Fibroblast of the aortic adventitia (primary cell): ENCODE data around the gene GNG2. TPM values are rescaled to one million over a fixed set of nuclear protein-coding genes. Genes with fewer than 3 reads are reported as not detected.

ENCODE experiments used
- DNase-seq: peaks from one replicate; pipeline ENCODE4 v3.0.0-alpha.2; 2010; ENCODE audit warnings: low read depth
- H3K4me3 ChIP-seq: 2 replicates; pipeline ENCODE4 v1.5.1; 2011; ENCODE audit warnings: low read depth, mild to moderate bottlenecking, control low read depth, low read length, moderate library complexity
- total RNA-seq: library from RNA; depleted of rRNA; stranded (reverse); fragments of >200 nt; gene quantifications from 2 replicates; pipeline ENCODE4 v1.2.3, GENCODE V29; 2012; ENCODE audit warnings: low replicate concordance
- TF ChIP-seq, protein P1 (sequence below): IDR thresholded peaks from 2 replicates; pipeline ENCODE4 v1.5.1; 2011; ENCODE audit warnings: mild to moderate bottlenecking, low read length, control low read depth, inconsistent platforms; ENCODE audit not compliant: insufficient read depth

GNG2 gene
- total RNA-seq, 1 donor = 15.7 TPM

GRCh38 chr14:51929910-51930682, 69.7 kb downstream of the GNG2 start:
- TF ChIP-seq, protein P1, sequence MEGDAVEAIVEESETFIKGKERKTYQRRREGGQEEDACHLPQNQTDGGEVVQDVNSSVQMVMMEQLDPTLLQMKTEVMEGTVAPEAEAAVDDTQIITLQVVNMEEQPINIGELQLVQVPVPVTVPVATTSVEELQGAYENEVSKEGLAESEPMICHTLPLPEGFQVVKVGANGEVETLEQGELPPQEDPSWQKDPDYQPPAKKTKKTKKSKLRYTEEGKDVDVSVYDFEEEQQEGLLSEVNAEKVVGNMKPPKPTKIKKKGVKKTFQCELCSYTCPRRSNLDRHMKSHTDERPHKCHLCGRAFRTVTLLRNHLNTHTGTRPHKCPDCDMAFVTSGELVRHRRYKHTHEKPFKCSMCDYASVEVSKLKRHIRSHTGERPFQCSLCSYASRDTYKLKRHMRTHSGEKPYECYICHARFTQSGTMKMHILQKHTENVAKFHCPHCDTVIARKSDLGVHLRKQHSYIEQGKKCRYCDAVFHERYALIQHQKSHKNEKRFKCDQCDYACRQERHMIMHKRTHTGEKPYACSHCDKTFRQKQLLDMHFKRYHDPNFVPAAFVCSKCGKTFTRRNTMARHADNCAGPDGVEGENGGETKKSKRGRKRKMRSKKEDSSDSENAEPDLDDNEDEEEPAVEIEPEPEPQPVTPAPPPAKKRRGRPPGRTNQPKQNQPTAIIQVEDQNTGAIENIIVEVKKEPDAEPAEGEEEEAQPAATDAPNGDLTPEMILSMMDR = no peak
- DNase-seq = no peak
- H3K4me3 ChIP-seq = no peak overlapping the region

DNA sequence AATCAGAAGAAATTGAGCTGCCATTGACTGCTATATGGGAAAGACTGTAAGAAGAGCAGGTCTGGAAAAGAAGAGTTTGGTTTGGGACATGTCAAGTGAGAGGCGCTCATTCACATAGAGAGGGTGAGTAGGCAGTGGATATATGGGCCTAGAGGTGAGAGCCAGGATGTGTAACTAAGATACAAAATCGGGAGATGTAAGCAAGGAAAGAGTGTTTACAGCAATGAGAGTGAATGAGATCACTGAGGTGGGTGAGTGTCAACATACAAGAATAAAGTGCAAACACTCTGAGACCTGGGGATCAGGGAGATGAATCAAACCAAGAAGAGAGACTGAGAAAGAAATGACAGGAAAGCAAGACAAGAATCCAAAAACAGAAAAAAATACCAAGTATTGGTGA, 70.9 kb downstream of the GNG2 start:
- DNase-seq = no peak
- H3K4me3 ChIP-seq = no peak overlapping the region
- TF ChIP-seq, protein P1 = no peak

DNA sequence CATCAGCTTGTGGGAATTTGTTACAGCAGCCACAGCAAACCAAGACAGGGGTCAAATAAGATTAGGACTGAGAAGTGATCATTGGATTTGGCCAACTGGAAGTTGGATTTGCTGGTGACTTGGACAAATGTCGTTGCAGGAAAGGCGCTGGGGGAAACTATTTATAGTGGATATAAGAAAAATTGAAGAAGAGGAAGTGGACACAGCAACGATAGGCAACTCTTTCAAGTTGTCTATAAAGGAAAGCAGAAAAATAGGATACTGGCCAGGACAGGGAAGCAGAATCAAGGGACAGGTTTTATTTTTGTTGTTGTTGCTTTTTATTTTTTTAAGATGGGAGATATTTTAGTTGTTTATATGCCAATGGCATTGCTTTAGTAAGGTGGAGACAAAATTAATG, 72.8 kb downstream of the GNG2 start:
- DNase-seq = no peak
- TF ChIP-seq, protein P1 = no peak
- no peak overlapping the region for H3K4me3 ChIP-seq

DNA sequence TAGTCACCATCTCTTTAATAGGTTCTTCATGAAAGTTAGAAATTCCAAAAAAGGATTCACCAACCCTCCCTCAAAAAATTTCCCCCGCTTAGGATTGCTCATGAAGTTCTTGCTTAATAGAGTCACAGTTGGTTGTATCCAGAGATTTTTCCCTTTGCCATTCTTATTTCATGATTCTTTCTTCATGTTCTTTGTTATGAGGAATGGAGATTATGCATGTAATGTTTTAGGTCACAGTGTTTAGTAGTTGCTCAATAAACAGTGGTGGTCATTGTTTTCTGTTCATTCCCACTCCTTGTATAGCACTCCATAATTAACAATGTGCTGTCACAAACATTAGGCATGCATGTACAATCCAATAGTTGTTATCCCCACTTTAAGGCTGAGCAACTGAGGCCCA, 77.7 kb downstream of the GNG2 start:
- DNase-seq = no peak
- no peak overlapping the region for H3K4me3 ChIP-seq
- TF ChIP-seq, protein P1 = no peak

- DNase-seq = no peak
- H3K4me3 ChIP-seq = no peak overlapping the region
- TF ChIP-seq, protein P1 = no peak
Observed at GRCh38 chr14:51938821-51939220, 78.4 kb downstream of the GNG2 start.

DNA sequence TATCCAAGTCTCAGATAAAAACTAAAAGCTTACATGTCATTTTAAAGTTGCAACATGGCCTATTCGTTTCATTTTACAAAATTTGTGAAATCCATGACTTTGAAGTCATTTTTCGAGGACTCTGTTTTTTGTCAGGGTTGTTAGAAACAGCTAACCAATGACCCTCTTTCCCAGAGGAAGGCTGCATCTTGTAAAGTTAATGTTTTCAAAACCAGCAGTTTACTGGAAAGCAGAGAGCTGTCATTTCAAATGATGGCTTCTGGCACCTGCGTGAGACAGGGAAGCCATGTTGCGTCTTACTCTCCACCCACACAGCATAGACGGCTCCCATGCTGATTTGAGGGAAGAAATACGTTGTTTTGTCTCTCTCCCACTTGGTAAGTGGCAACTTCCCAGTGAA, 78.8 kb downstream of the GNG2 start:
- TF ChIP-seq, protein P1 = no peak
- H3K4me3 ChIP-seq = no peak overlapping the region
- no peak for DNase-seq
